ENCODE data around the gene OR52H1. TPM values are rescaled to one million over a fixed set of nuclear protein-coding genes. Genes with fewer than 3 reads are reported as not detected.

OR52H1 gene
- total and polyA plus RNA-seq, 9 of the 15 experiments (the other 6 are each of a cell fraction or from before 2014, with no cell fraction given) = 0.15 TPM; not detected in 8

DNA sequence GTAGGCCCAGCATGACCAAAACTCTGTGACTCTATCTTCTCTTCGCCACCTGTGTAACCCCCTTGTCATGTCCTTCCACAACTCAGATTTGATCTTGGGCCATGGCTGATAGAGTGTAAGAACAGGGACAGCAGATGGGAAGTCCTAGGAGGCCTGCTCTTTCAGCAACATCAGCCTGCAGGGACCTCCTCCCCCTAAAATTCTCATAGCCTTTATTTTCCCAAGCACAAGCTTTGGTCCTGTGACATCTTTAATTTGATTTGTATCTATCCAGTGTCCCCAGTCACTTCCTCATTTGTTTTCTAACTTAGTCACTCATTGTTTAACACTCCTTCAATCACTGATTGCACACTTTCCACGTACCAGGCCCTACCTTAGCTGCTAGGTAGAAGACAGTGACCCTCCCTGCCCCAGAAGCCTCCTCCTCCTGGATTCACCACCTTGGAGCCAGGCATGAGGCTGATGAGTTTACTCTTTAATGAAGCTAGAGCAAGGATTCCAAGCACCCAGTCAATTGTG is 43.9 kb downstream of the OR52H1 start (continued):
- peak; percentile 34 to 59; a peak in 3 of 4 replicates for TF ChIP-seq SIN3A (IDR thresholded peaks at IDR 0.05; ENCODE audit: borderline replicate concordance in 2 of 2, control insufficient read depth in 1 of 2, low read depth in 2 of 2, low read length in 2 of 2)
- TF ChIP-seq NFXL1 (CRISPR knock-in tag; IDR thresholded peaks at IDR 0.05) = no peak
- no peak for TF ChIP-seq ETS2 (tag; IDR thresholded peaks at IDR 0.05; ENCODE audit: borderline replicate concordance, poor library complexity, severe bottlenecking)
- no peak for TF ChIP-seq CHCHD3 (CRISPR knock-in tag; IDR thresholded peaks at IDR 0.05)
- TF ChIP-seq ZNF24 (IDR thresholded peaks at IDR 0.05) = no peak
- TF ChIP-seq, protein P1, sequence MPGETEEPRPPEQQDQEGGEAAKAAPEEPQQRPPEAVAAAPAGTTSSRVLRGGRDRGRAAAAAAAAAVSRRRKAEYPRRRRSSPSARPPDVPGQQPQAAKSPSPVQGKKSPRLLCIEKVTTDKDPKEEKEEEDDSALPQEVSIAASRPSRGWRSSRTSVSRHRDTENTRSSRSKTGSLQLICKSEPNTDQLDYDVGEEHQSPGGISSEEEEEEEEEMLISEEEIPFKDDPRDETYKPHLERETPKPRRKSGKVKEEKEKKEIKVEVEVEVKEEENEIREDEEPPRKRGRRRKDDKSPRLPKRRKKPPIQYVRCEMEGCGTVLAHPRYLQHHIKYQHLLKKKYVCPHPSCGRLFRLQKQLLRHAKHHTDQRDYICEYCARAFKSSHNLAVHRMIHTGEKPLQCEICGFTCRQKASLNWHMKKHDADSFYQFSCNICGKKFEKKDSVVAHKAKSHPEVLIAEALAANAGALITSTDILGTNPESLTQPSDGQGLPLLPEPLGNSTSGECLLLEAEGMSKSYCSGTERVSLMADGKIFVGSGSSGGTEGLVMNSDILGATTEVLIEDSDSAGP (CRISPR knock-in tag; IDR thresholded peaks at IDR 0.05) = no peak
- no peak for TF ChIP-seq BCOR (IDR thresholded peaks at IDR 0.05)
- peak; percentile 50 for TF ChIP-seq SMARCA4 (IDR thresholded peaks at IDR 0.05)
- TF ChIP-seq ARNT (IDR thresholded peaks at IDR 0.05) = 0 out of 4 replicates have a peak, but pooled peaks of 1 of the 2 experiments have one; percentile 24
- 0 out of 4 replicates have a peak, but pooled peaks of 1 of the 2 experiments have one; percentile 25 for TF ChIP-seq TRIM24 (IDR thresholded peaks at IDR 0.05)
- TF ChIP-seq FOXA1 (IDR thresholded peaks at IDR 0.05; ENCODE audit: borderline replicate concordance) = no peak
- TF ChIP-seq NFIC (IDR thresholded peaks at IDR 0.05) = 0 out of 2 replicates have a peak, but pooled peaks have one; percentile 33
- no peak for TF ChIP-seq ZNF445 (CRISPR knock-in tag; IDR thresholded peaks at IDR 0.05; ENCODE audit: low read depth)
- no peak for TF ChIP-seq ETV1 (tag; conservative IDR thresholded peaks at IDR 0.05; ENCODE audit: low read depth)
- no peak for TF ChIP-seq FOXJ2 (tag; IDR thresholded peaks at IDR 0.05)
- TF ChIP-seq EP400 (IDR thresholded peaks at IDR 0.05) = peak; percentile 35; the same call in 1 of the 2 replicates
- TF ChIP-seq, protein P2, sequence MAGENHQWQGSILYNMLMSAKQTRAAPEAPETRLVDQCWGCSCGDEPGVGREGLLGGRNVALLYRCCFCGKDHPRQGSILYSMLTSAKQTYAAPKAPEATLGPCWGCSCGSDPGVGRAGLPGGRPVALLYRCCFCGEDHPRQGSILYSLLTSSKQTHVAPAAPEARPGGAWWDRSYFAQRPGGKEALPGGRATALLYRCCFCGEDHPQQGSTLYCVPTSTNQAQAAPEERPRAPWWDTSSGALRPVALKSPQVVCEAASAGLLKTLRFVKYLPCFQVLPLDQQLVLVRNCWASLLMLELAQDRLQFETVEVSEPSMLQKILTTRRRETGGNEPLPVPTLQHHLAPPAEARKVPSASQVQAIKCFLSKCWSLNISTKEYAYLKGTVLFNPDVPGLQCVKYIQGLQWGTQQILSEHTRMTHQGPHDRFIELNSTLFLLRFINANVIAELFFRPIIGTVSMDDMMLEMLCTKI (IDR thresholded peaks at IDR 0.05; ENCODE audit: partially characterized antibody) = no peak
- no peak for TF ChIP-seq CREB1 (IDR thresholded peaks at IDR 0.05)
- TF ChIP-seq CREB1 (CRISPR knock-in tag; IDR thresholded peaks at IDR 0.05) = no peak
- TF ChIP-seq, protein P3, sequence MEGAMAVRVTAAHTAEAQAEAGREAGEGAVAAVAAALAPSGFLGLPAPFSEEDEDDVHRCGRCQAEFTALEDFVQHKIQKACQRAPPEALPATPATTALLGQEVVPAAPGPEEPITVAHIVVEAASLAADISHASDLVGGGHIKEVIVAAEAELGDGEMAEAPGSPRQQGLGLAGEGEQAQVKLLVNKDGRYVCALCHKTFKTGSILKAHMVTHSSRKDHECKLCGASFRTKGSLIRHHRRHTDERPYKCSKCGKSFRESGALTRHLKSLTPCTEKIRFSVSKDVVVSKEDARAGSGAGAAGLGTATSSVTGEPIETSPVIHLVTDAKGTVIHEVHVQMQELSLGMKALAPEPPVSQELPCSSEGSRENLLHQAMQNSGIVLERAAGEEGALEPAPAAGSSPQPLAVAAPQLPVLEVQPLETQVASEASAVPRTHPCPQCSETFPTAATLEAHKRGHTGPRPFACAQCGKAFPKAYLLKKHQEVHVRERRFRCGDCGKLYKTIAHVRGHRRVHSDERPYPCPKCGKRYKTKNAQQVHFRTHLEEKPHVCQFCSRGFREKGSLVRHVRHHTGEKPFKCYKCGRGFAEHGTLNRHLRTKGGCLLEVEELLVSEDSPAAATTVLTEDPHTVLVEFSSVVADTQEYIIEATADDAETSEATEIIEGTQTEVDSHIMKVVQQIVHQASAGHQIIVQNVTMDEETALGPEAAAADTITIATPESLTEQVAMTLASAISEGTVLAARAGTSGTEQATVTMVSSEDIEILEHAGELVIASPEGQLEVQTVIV (CRISPR knock-in tag; IDR thresholded peaks at IDR 0.05; ENCODE audit: borderline replicate concordance) = no peak
- peak; percentile 82 for TF ChIP-seq CBFA2T3 (IDR thresholded peaks at IDR 0.05)
- no peak for TF ChIP-seq PTRF (tag; IDR thresholded peaks at IDR 0.05)
- TF ChIP-seq, protein P4, sequence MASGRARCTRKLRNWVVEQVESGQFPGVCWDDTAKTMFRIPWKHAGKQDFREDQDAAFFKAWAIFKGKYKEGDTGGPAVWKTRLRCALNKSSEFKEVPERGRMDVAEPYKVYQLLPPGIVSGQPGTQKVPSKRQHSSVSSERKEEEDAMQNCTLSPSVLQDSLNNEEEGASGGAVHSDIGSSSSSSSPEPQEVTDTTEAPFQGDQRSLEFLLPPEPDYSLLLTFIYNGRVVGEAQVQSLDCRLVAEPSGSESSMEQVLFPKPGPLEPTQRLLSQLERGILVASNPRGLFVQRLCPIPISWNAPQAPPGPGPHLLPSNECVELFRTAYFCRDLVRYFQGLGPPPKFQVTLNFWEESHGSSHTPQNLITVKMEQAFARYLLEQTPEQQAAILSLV (tag; IDR thresholded peaks at IDR 0.05) = no peak
- no peak for TF ChIP-seq ZNF41 (CRISPR knock-in tag; conservative IDR thresholded peaks at IDR 0.05)
- no peak for TF ChIP-seq HSF4 (CRISPR knock-in tag; IDR thresholded peaks at IDR 0.05; ENCODE audit: borderline replicate concordance)
